ENCODE measurements around the gene NSF.

DNA sequence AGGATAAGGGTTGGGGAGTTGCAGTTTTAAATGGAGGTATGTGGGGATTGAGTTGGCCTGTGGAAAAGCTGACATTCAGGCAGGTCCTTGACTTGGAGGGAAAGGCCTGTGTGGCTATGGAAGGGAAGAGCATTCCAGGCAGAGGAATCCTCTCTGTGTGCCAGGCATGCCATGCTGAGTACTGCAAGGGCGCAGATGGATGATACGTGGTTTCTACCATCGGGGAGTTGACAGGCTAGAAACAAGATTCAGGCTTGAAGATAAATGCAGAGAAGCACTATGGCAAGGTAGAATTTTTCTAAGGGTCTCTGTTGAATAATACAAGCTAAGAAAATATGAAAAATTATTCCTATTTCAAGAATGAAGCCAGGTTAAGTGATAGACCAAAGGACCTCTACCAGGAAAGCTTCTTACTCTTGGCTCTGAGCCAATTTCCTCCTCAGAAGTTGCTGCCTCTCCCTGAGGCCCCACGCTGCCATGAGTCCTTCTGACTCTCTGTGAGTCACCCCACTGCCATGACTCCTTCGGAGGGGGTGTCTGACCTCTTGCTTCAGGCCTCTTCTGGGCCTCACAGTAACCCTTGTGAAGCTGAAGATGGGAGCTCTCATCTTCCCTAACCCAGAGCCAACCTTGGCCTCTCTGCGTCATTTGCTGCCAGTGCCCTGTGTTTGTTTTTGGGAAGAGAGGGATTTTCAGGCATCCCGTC is 152.2 kb downstream of the NSF start:
- TF ChIP-seq RAD21 (IDR thresholded peaks at IDR 0.05; ENCODE audit: low read depth) = no peak
- TF ChIP-seq NFIC (IDR thresholded peaks at IDR 0.05) = peak; percentile 75
- TF ChIP-seq, protein P1, sequence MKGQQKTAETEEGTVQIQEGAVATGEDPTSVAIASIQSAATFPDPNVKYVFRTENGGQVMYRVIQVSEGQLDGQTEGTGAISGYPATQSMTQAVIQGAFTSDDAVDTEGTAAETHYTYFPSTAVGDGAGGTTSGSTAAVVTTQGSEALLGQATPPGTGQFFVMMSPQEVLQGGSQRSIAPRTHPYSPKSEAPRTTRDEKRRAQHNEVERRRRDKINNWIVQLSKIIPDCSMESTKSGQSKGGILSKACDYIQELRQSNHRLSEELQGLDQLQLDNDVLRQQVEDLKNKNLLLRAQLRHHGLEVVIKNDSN (IDR thresholded peaks at IDR 0.05) = no peak
- no peak for TF ChIP-seq YY1 (IDR thresholded peaks at IDR 0.05; ENCODE audit: low read depth)
